DOHH2 (cell line): ENCODE data around the gene FNDC5.

Experiments used
- H3F3A ChIP-seq: fragments of 200-600 bp; sonication (generic), shearing (Covaris generic); 2 replicates; pipeline ENCODE4 v1.6.0; 2016; ENCODE audit warnings: antibody characterized with exemption, mild to moderate bottlenecking; ENCODE audit not compliant: control insufficient read depth, insufficient read depth
- H3K27ac ChIP-seq: fragments of 200-600 bp; sonication (generic); 2 replicates; pipeline ENCODE4 v1.5.1; 2014; ENCODE audit warnings: low read depth, mild to moderate bottlenecking, low read length, moderate library complexity
- H3K27me3 ChIP-seq: fragments of 200-600 bp; sonication (generic); 2 replicates; pipeline ENCODE4 v1.6.1; 2014; ENCODE audit warnings: mild to moderate bottlenecking, low read length, mixed read lengths; ENCODE audit not compliant: control insufficient read depth
- H3K36me3 ChIP-seq: fragments of 200-600 bp; sonication (generic); 2 replicates; pipeline ENCODE4 v1.6.1; 2014; ENCODE audit warnings: mild to moderate bottlenecking, low read length, moderate library complexity, mixed read lengths; ENCODE audit not compliant: control insufficient read depth
- H3K4me1 ChIP-seq: fragments of 200-600 bp; sonication (generic); 2 replicates; pipeline ENCODE4 v1.6.1; 2014; ENCODE audit warnings: mild to moderate bottlenecking, low read length, mixed read lengths; ENCODE audit not compliant: control insufficient read depth
- H3K4me2 ChIP-seq: fragments of 200-600 bp; sonication (generic); 2 replicates; pipeline ENCODE4 v1.6.0; 2014; ENCODE audit warnings: mild to moderate bottlenecking, low read length, moderate library complexity
- H3K4me3 ChIP-seq: fragments of 200-600 bp; sonication (generic); 2 replicates; pipeline ENCODE4 v1.5.1; 2014; ENCODE audit warnings: mild to moderate bottlenecking, low read length, mixed read lengths
- H3K79me2 ChIP-seq: fragments of 200-600 bp; sonication (generic); 2 replicates; pipeline ENCODE4 v1.6.1; 2014; ENCODE audit warnings: mild to moderate bottlenecking, low read length, mixed read lengths; ENCODE audit not compliant: control insufficient read depth
- H3K9me2 ChIP-seq: fragments of 200-600 bp; sonication (generic); replicated peaks from 2 replicates; pipeline ENCODE4 v1.6.1; 2014; ENCODE audit warnings: mild to moderate bottlenecking, low read length, mixed read lengths; ENCODE audit not compliant: control insufficient read depth
- H3K9me3 ChIP-seq: fragments of 200-600 bp; sonication (generic); 2 replicates; pipeline ENCODE4 v1.6.1; 2014; ENCODE audit warnings: antibody characterized with exemption, low read length, mixed read lengths; ENCODE audit not compliant: control insufficient read depth, insufficient read depth
- H4K20me1 ChIP-seq: fragments of 200-600 bp; sonication (generic); 2 replicates; pipeline ENCODE4 v1.6.0; 2014; ENCODE audit warnings: low read depth, mild to moderate bottlenecking, antibody characterized with exemption, low read length, moderate library complexity; ENCODE audit not compliant: control insufficient read depth, insufficient read depth
- CTCF ChIP-seq: fragments of 200-600 bp; sonication (generic); IDR thresholded peaks from one replicate; pipeline ENCODE4 v1.5.1; 2014; ENCODE audit warnings: antibody characterized with exemption, mild to moderate bottlenecking, low read depth, low read length; ENCODE audit not compliant: poor library complexity, severe bottlenecking
- EZH2phosphoT487 ChIP-seq: fragments of 200-600 bp; sonication (generic); IDR thresholded peaks from 2 replicates; pipeline ENCODE4 v1.6.1; 2017; ENCODE audit warnings: borderline replicate concordance, mild to moderate bottlenecking, antibody characterized with exemption, low read length, moderate library complexity, mixed read lengths

FNDC5 gene

DNA sequence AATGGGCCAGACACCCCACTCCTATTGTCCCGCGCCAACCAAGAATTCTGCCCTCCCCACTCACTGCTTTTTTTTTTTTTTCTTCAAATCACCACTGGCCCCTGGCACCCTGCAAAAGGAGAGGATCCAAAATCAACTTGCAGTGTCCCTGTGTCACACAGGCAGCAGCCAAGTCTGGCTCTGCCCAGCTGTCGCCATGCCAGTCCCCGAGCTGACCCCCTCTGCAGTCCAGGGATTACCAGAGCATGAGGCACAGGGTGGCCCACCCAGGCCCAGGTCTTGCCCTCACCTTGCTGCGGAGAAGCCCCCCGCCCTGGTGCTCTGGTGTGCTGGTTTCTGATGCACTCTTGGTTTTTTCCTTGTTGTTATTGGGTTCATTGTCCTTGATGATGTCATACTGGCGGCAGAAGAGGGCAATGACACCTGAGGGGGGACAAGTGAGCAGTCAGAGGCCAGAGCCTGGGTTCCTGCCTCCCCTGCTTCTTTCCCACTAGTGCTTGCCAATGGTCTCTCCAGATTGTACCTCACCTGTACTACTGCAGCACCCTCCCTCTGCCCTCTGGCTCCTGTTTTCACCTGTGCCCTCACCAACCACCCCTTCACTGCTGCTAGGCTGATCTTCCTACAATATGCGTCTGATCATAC lies 6.2 kb downstream of the FNDC5 start:
- H3K79me2 ChIP-seq: no peaks in the 10 kb centered on the region
- no peaks in the 10 kb centered on the region for H3K27me3 ChIP-seq
- peaks cover 16% of the 10 kb centered on the region for H3K36me3 ChIP-seq
- TF ChIP-seq CTCF: no peak
- no peak for TF ChIP-seq EZH2phosphoT487
- no peaks in the 10 kb centered on the region for H3K9me2 ChIP-seq
- H3K4me2 ChIP-seq: no peak overlapping the region
- no peak overlapping the region for H3K27ac ChIP-seq
- no peak overlapping the region for H3K4me3 ChIP-seq
- no peaks in the 10 kb centered on the region for H3K9me3 ChIP-seq
- no peaks in the 10 kb centered on the region for H3K4me1 ChIP-seq
- no peaks in the 10 kb centered on the region for H4K20me1 ChIP-seq
- no peaks in the 10 kb centered on the region; the same call in 1 of the 2 replicates for H3F3A ChIP-seq

DNA sequence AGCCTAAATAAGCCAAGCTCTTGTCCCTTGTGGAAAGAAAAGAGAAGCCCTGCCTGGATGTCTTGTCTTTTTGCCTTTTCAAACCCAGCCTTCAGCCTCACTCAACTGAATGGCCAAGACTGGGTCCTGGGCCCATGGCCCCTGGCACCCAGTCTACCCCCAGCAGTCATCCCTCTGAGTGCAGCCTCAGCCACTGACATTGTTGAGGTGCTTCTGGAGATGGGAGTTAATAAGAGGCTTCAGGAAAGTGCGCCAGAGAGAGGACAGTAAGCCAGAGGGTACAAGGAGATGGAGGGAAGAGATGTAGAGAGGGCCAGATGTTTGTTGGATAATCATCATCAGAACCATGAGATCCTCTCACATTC lies 6.8 kb downstream of the FNDC5 start:
- TF ChIP-seq CTCF (no peak), EZH2phosphoT487 (no peak)
- no peak overlapping the region for H3K4me3 ChIP-seq
- no peaks in the 10 kb centered on the region for H3K27me3 ChIP-seq
- no peaks in the 10 kb centered on the region for H4K20me1 ChIP-seq
- H3K9me2 ChIP-seq: no peaks in the 10 kb centered on the region
- H3K4me1 ChIP-seq: no peaks in the 10 kb centered on the region
- no peaks in the 10 kb centered on the region for H3K79me2 ChIP-seq
- no peak overlapping the region for H3K27ac ChIP-seq
- no peak overlapping the region for H3K4me2 ChIP-seq
- no peaks in the 10 kb centered on the region; the same call in 1 of the 2 replicates for H3F3A ChIP-seq
- H3K9me3 ChIP-seq: no peaks in the 10 kb centered on the region
- H3K36me3 ChIP-seq: peaks cover 21% of the 10 kb centered on the region

DNA sequence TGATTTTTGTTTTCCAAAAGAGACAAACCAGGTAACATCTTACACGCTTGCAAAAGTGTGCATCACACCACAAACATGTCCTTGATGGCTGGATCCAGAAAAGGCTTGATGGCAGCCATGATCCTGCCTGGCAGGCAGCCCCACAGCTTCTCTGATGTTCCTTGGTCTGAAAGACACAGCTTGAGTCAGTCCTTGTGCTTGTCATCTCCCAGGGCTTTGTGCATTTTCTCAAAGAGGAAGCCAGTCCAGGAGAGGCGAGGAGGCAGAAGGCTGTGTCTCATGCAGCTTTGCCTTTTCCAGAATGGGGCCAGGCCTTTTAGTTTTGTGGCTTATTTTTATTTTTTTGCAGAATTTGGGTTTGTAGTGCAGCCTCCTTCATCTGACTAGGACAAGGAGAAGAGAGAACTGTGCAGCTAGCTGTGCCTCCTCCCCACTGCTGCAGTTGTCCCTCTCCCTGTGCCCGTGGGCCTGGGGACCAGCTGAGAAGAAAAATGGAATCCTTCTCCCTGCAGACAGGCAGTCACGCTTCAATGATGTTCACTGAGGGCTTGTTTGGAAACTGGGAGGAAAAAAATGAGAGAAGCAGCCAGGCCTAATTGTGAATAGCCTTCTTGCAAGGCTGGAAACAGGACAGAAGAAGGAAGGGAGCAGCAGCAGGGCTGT lies 7.4 kb downstream of the FNDC5 start:
- Histone ChIP-seq H3K27ac (no peak overlapping the region), H3K79me2 (no peaks in the 10 kb centered on the region), H4K20me1 (no peaks in the 10 kb centered on the region), H3K4me1 (no peaks in the 10 kb centered on the region), H3K4me2 (no peak overlapping the region), H3K36me3 (peaks cover 21% of the 10 kb centered on the region), H3K9me3 (no peaks in the 10 kb centered on the region), H3K9me2 (no peaks in the 10 kb centered on the region), H3F3A (no peaks in the 10 kb centered on the region; the same call in 1 of the 2 replicates), H3K27me3 (no peaks in the 10 kb centered on the region), H3K4me3 (no peak overlapping the region)
- TF ChIP-seq EZH2phosphoT487: no peak
